A673 (cell line): Measurements from ENCODE around the gene OR2T29.
"Not testable (repeated sequence)": the region's sequence is repeated elsewhere in the genome, so short reads cannot be mapped to it uniquely, and the experiment has no call there.

Experiments
- EZH2 ChIP-seq: fragments of 200-600 bp; sonication (generic); IDR thresholded peaks from 2 replicates; pipeline ENCODE4 v1.6.1; 2017; ENCODE audit warnings: borderline replicate concordance, low read depth, mild to moderate bottlenecking, mixed read lengths, antibody characterized with exemption, low read length; ENCODE audit not compliant: poor library complexity, severe bottlenecking
- TF ChIP-seq, protein P1 (sequence below): fragments of 300-800, 200-600 bp; sonication (generic); conservative IDR thresholded peaks from 2 replicates; pipeline ENCODE4 v1.5.1; 2017; ENCODE audit warnings: low read depth, mild to moderate bottlenecking, antibody characterized with exemption, low read length, moderate library complexity, mixed read lengths

DNA sequence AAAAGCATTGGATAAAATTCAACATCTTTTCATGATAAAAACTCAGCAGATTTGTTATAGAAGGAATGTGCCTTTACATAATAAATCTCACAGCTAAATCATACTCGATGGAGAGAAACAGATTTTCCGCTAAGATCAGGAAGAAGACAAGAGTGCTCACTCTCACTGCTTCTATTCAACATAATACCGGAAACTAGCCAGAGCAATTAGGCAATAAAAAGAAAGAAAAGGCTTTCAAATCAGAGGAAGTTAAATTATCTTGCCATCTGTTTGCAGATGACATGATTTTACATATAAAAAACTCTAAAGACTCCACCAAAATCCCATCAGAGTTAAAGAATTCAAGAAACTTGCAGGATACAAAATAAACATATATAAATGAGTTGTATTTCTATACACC is 8.2 kb upstream of the OR2T29 start:
- TF ChIP-seq, protein P1, sequence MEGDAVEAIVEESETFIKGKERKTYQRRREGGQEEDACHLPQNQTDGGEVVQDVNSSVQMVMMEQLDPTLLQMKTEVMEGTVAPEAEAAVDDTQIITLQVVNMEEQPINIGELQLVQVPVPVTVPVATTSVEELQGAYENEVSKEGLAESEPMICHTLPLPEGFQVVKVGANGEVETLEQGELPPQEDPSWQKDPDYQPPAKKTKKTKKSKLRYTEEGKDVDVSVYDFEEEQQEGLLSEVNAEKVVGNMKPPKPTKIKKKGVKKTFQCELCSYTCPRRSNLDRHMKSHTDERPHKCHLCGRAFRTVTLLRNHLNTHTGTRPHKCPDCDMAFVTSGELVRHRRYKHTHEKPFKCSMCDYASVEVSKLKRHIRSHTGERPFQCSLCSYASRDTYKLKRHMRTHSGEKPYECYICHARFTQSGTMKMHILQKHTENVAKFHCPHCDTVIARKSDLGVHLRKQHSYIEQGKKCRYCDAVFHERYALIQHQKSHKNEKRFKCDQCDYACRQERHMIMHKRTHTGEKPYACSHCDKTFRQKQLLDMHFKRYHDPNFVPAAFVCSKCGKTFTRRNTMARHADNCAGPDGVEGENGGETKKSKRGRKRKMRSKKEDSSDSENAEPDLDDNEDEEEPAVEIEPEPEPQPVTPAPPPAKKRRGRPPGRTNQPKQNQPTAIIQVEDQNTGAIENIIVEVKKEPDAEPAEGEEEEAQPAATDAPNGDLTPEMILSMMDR = not testable (repeated sequence)
- TF ChIP-seq EZH2 = not testable (repeated sequence)
